HT-29 (cell line): Measurements from ENCODE around the gene ERAP2. TPM values are rescaled to one million over a fixed set of nuclear protein-coding genes. Genes with fewer than 3 reads are reported as not detected.

Experiments used
- DNase-seq: peaks from one replicate; pipeline ENCODE4 v3.0.0-alpha.2; 2015; ENCODE audit warnings: low spot score
- total RNA-seq: library from RNA; depleted of rRNA; stranded (reverse); fragments of >200 nt; shearing (Covaris generic); gene quantifications from 2 replicates; pipeline ENCODE4 v1.2.3, GENCODE V29; 2014

The ERAP2 gene
- total RNA-seq, 1 experiment from 2014 or later = 23.3 TPM

- peak; percentile 6 for DNase-seq
Observed at GRCh38 chr5:96933764-96934707, 57.7 kb downstream of the ERAP2 start.

GRCh38 chr5:96934708-96935558, 58.6 kb downstream of the ERAP2 start:
- DNase-seq = peak; percentile 95

GRCh38 chr5:96935559-96936430, 59.5 kb downstream of the ERAP2 start, which contains the start of gene LNPEP:
Gene LNPEP (plus strand): TSS chr5:96936080. CDS start chr5:96936156, 76 bp downstream.
- DNase-seq = peak; percentile 95

- peak; percentile 45 for DNase-seq
Observed at GRCh38 chr5:96936431-96937320, 60.4 kb downstream of the ERAP2 start.

- DNase-seq = no peak
Observed at GRCh38 chr5:96940586-96940985, 64.3 kb downstream of the ERAP2 start.

- DNase-seq = no peak
Observed at GRCh38 chr5:96941140-96941539, 64.8 kb downstream of the ERAP2 start.

- DNase-seq = no peak
Observed at GRCh38 chr5:96942078-96942477, 65.8 kb downstream of the ERAP2 start.

- DNase-seq = no peak
Observed at GRCh38 chr5:96942911-96943310, 66.6 kb downstream of the ERAP2 start.

- no peak for DNase-seq
Observed at GRCh38 chr5:96943799-96944198, 67.5 kb downstream of the ERAP2 start.

- no peak for DNase-seq
Observed at GRCh38 chr5:96945144-96945897, 69.0 kb downstream of the ERAP2 start.

- DNase-seq = no peak
Observed at GRCh38 chr5:96946381-96946780, 70.1 kb downstream of the ERAP2 start.

GRCh38 chr5:96952118-96952750, 75.9 kb downstream of the ERAP2 start:
- no peak for DNase-seq

- DNase-seq = no peak
Observed at GRCh38 chr5:96952974-96953730, 76.9 kb downstream of the ERAP2 start.

GRCh38 chr5:96957254-96958049, 81.2 kb downstream of the ERAP2 start:
- DNase-seq = no peak

- no peak for DNase-seq
Observed at GRCh38 chr5:96958977-96959376, 82.7 kb downstream of the ERAP2 start.

GRCh38 chr5:96961053-96961452, 84.8 kb downstream of the ERAP2 start:
- no peak for DNase-seq

- DNase-seq = no peak
Observed at GRCh38 chr5:96962540-96962991, 86.3 kb downstream of the ERAP2 start.
